ENCODE data around the gene CTNND1.
"Not testable (repeated sequence)": the region's sequence is repeated elsewhere in the genome, so short reads cannot be mapped to it uniquely, and the experiment has no call there.

Gene CTNND1

DNA sequence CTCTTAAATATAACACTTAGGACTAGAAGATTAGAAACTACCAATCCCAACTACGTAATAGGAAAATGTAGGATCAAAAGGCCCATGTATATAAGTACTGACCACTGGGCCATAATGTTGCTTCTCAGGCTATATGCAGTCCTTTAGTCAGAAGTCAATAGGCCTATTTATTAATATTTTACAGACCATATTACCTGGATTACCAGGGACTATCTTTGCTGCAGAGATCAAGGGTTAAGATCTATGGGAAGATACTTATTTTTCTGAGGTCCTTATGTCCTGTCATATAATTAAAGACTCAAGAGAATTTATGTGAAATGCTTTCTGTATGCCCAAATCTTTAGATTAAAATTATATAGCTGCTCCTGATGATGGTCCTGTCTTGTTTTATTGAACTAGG lies 57.2 kb downstream of the CTNND1 start:
- no peak overlapping the region for H2BK5ac ChIP-seq (ENCODE audit: low read length)
- no CpG with 5 or more reads among the region's 1 CpG for WGBS (ENCODE audit: extremely low coverage, insufficient coverage, low lambda C conversion rate)
- H3K36me3 ChIP-seq (ENCODE audit: control insufficient read depth, insufficient read depth, low read length) = no peaks in the 10 kb centered on the region
- no peak overlapping the region for H2BK120ac ChIP-seq (ENCODE audit: low read depth, low read length)
- no peaks in the 10 kb centered on the region for H3K79me2 ChIP-seq (ENCODE audit: control insufficient read depth, insufficient read depth, low read length)
- H3K4me2 ChIP-seq (ENCODE audit: low read length) = no peak overlapping the region
- H4K8ac ChIP-seq (ENCODE audit: low read depth, low read length) = no peak overlapping the region
- no peaks in the 10 kb centered on the region for H3K79me1 ChIP-seq (ENCODE audit: low read length)
- H2AK5ac ChIP-seq (ENCODE audit: low read length) = no peak overlapping the region
- DNase-seq = no peak
- no peak overlapping the region for H3K18ac ChIP-seq (ENCODE audit: low read length)
- H2BK15ac ChIP-seq (replicated peaks; ENCODE audit: low read depth) = no peak overlapping the region
- H3K27me3 ChIP-seq (ENCODE audit: insufficient read depth, low read length, poor library complexity) = no peaks in the 10 kb centered on the region
- H4K5ac ChIP-seq (ENCODE audit: low read length) = no peak overlapping the region
- no peaks in the 10 kb centered on the region for H3K4me1 ChIP-seq (ENCODE audit: control insufficient read depth, low read depth, low read length)
- H3K4me3 ChIP-seq (ENCODE audit: low read length) = no peak overlapping the region
- no peak overlapping the region for H3K4ac ChIP-seq (ENCODE audit: low read depth, low read length)
- no peak overlapping the region for H3K23ac ChIP-seq (ENCODE audit: low read length)
- H3K9ac ChIP-seq (ENCODE audit: low read length) = no peak overlapping the region
- H3K56ac ChIP-seq (ENCODE audit: low read length) = no peak overlapping the region
- no peak overlapping the region for H3K27ac ChIP-seq (ENCODE audit: low read depth, low read length)

- Histone ChIP-seq H3K4ac (ENCODE audit: low read depth, low read length) (no peak overlapping the region), H3K23ac (ENCODE audit: low read length) (no peak overlapping the region), H3K27me3 (ENCODE audit: insufficient read depth, low read length, poor library complexity) (no peaks in the 10 kb centered on the region), H3K4me1 (ENCODE audit: control insufficient read depth, low read depth, low read length) (no peaks in the 10 kb centered on the region), H2AK5ac (ENCODE audit: low read length) (no peak overlapping the region), H3K27ac (ENCODE audit: low read depth, low read length) (no peak overlapping the region), H2BK15ac (replicated peaks; ENCODE audit: low read depth) (no peak overlapping the region), H3K56ac (ENCODE audit: low read length) (no peak overlapping the region), H3K79me1 (ENCODE audit: low read length) (no peaks in the 10 kb centered on the region), H3K79me2 (ENCODE audit: control insufficient read depth, insufficient read depth, low read length) (no peaks in the 10 kb centered on the region), H2BK5ac (ENCODE audit: low read length) (no peak overlapping the region), H3K18ac (ENCODE audit: low read length) (no peak overlapping the region), H3K36me3 (ENCODE audit: control insufficient read depth, insufficient read depth, low read length) (no peaks in the 10 kb centered on the region), H4K8ac (ENCODE audit: low read depth, low read length) (no peak overlapping the region), H4K5ac (ENCODE audit: low read length) (no peak overlapping the region), H3K4me2 (ENCODE audit: low read length) (no peak overlapping the region), H3K9ac (ENCODE audit: low read length) (no peak overlapping the region), H3K4me3 (ENCODE audit: low read length) (no peak overlapping the region), H2BK120ac (ENCODE audit: low read depth, low read length) (no peak overlapping the region)
- DNase-seq = no peak
- no CpG with 5 or more reads among the region's 7 CpGs for WGBS (ENCODE audit: extremely low coverage, insufficient coverage, low lambda C conversion rate)
These were observed 57.8 kb downstream of the CTNND1 start for GRCh38 chr11:57819252-57819979.

DNA sequence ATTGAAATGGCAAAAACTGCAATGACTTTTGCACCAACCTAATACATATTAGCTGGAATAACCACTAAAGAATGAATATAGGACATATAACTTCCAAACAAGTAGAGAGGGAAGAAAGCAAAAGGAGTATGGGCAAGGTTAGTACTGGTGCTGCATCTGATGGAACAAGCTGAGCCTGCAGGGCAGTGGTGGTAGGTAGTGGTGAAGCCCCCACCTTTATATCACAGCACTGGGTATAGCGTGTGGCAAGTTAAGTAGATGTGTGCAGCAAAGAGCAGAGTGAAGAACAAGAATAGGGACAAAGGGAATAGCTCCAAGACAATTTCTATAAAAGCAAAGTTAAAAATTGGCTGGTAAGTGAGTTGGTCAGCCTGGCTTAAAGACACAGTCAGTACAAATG lies 62.3 kb downstream of the CTNND1 start:
- no peak overlapping the region for H2BK120ac ChIP-seq (ENCODE audit: low read depth, low read length)
- H4K5ac ChIP-seq (ENCODE audit: low read length) = no peak overlapping the region
- no peak overlapping the region for H3K4me2 ChIP-seq (ENCODE audit: low read length)
- no peaks in the 10 kb centered on the region for H3K36me3 ChIP-seq (ENCODE audit: control insufficient read depth, insufficient read depth, low read length)
- DNase-seq = no peak
- no peaks in the 10 kb centered on the region for H3K4me1 ChIP-seq (ENCODE audit: control insufficient read depth, low read depth, low read length)
- H3K79me2 ChIP-seq (ENCODE audit: control insufficient read depth, insufficient read depth, low read length) = no peaks in the 10 kb centered on the region
- H2AK5ac ChIP-seq (ENCODE audit: low read length) = no peak overlapping the region
- H3K56ac ChIP-seq (ENCODE audit: low read length) = no peak overlapping the region
- H3K23ac ChIP-seq (ENCODE audit: low read length) = no peak overlapping the region
- H4K8ac ChIP-seq (ENCODE audit: low read depth, low read length) = no peak overlapping the region
- no peaks in the 10 kb centered on the region for H3K27me3 ChIP-seq (ENCODE audit: insufficient read depth, low read length, poor library complexity)
- no peak overlapping the region for H2BK15ac ChIP-seq (replicated peaks; ENCODE audit: low read depth)
- no peak overlapping the region for H3K9ac ChIP-seq (ENCODE audit: low read length)
- H2BK5ac ChIP-seq (ENCODE audit: low read length) = no peak overlapping the region
- H3K4ac ChIP-seq (ENCODE audit: low read depth, low read length) = no peak overlapping the region
- H3K27ac ChIP-seq (ENCODE audit: low read depth, low read length) = no peak overlapping the region
- no peak overlapping the region for H3K4me3 ChIP-seq (ENCODE audit: low read length)
- no peak overlapping the region for H3K18ac ChIP-seq (ENCODE audit: low read length)
- no CpG with 5 or more reads among the region's 1 CpG for WGBS (ENCODE audit: extremely low coverage, insufficient coverage, low lambda C conversion rate)
- H3K79me1 ChIP-seq (ENCODE audit: low read length) = no peaks in the 10 kb centered on the region

- no peak overlapping the region for H3K18ac ChIP-seq (ENCODE audit: low read length)
- H3K27ac ChIP-seq (ENCODE audit: low read depth, low read length) = no peak overlapping the region
- H3K4me3 ChIP-seq (ENCODE audit: low read length) = no peak overlapping the region
- H4K5ac ChIP-seq (ENCODE audit: low read length) = no peak overlapping the region
- H2AK5ac ChIP-seq (ENCODE audit: low read length) = no peak overlapping the region
- no peaks in the 10 kb centered on the region for H3K79me2 ChIP-seq (ENCODE audit: control insufficient read depth, insufficient read depth, low read length)
- no peak overlapping the region for H3K4me2 ChIP-seq (ENCODE audit: low read length)
- no peak for DNase-seq
- H3K56ac ChIP-seq (ENCODE audit: low read length) = no peak overlapping the region
- H4K8ac ChIP-seq (ENCODE audit: low read depth, low read length) = no peak overlapping the region
- H2BK15ac ChIP-seq (replicated peaks; ENCODE audit: low read depth) = no peak overlapping the region
- no peaks in the 10 kb centered on the region for H3K36me3 ChIP-seq (ENCODE audit: control insufficient read depth, insufficient read depth, low read length)
- no peak overlapping the region for H3K4ac ChIP-seq (ENCODE audit: low read depth, low read length)
- H3K79me1 ChIP-seq (ENCODE audit: low read length) = no peaks in the 10 kb centered on the region
- no CpG with 5 or more reads among the region's 1 CpG for WGBS (ENCODE audit: extremely low coverage, insufficient coverage, low lambda C conversion rate)
- H2BK120ac ChIP-seq (ENCODE audit: low read depth, low read length) = no peak overlapping the region
- no peak overlapping the region for H2BK5ac ChIP-seq (ENCODE audit: low read length)
- no peak overlapping the region for H3K23ac ChIP-seq (ENCODE audit: low read length)
- H3K27me3 ChIP-seq (ENCODE audit: insufficient read depth, low read length, poor library complexity) = no peaks in the 10 kb centered on the region
- no peaks in the 10 kb centered on the region for H3K4me1 ChIP-seq (ENCODE audit: control insufficient read depth, low read depth, low read length)
- H3K9ac ChIP-seq (ENCODE audit: low read length) = no peak overlapping the region
These were observed 73.2 kb downstream of the CTNND1 start for GRCh38 chr11:57834852-57835251.

GRCh38 chr11:57838609-57839008 lies 77.0 kb downstream of the CTNND1 start:
- not testable (repeated sequence) for H3K27me3 ChIP-seq (ENCODE audit: insufficient read depth, low read length, poor library complexity); H4K5ac ChIP-seq (ENCODE audit: low read length); H2BK15ac ChIP-seq (replicated peaks; ENCODE audit: low read depth); H3K79me2 ChIP-seq (ENCODE audit: control insufficient read depth, insufficient read depth, low read length); H2BK120ac ChIP-seq (ENCODE audit: low read depth, low read length); H3K9ac ChIP-seq (ENCODE audit: low read length); H3K56ac ChIP-seq (ENCODE audit: low read length); H3K4me1 ChIP-seq (ENCODE audit: control insufficient read depth, low read depth, low read length); H2AK5ac ChIP-seq (ENCODE audit: low read length); H3K79me1 ChIP-seq (ENCODE audit: low read length); H3K4me3 ChIP-seq (ENCODE audit: low read length); H3K36me3 ChIP-seq (ENCODE audit: control insufficient read depth, insufficient read depth, low read length); H3K18ac ChIP-seq (ENCODE audit: low read length); H2BK5ac ChIP-seq (ENCODE audit: low read length); DNase-seq; H3K4ac ChIP-seq (ENCODE audit: low read depth, low read length); H3K4me2 ChIP-seq (ENCODE audit: low read length); H4K8ac ChIP-seq (ENCODE audit: low read depth, low read length); H3K23ac ChIP-seq (ENCODE audit: low read length); H3K27ac ChIP-seq (ENCODE audit: low read depth, low read length)
- no CpG with 5 or more reads among the region's 3 CpGs for WGBS (ENCODE audit: extremely low coverage, insufficient coverage, low lambda C conversion rate)

DNA sequence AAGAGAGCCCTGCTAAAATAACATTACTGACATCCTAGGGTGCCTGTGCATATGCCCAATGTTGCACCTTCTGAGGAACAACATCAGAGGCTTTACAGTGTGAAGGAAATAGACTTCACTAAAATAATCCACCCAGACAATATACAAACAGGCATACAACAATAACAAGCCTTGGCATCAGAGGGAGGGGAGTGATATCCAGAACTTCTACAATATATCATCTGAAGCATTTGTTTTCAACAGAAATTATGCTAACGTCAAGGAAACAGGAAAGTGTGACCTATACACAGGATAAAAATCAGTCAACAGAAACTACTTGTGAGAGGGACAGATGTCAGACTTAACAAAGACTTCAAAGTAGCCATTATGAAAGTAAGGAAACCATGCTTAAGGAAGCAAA lies 81.3 kb downstream of the CTNND1 start:
- H3K4me2 ChIP-seq (ENCODE audit: low read length) = no peak overlapping the region
- H3K18ac ChIP-seq (ENCODE audit: low read length) = no peak overlapping the region
- H3K9ac ChIP-seq (ENCODE audit: low read length) = no peak overlapping the region
- H4K8ac ChIP-seq (ENCODE audit: low read depth, low read length) = no peak overlapping the region
- H3K79me2 ChIP-seq (ENCODE audit: control insufficient read depth, insufficient read depth, low read length) = no peaks in the 10 kb centered on the region
- no peaks in the 10 kb centered on the region for H3K79me1 ChIP-seq (ENCODE audit: low read length)
- no peaks in the 10 kb centered on the region for H3K27me3 ChIP-seq (ENCODE audit: insufficient read depth, low read length, poor library complexity)
- H3K4me1 ChIP-seq (ENCODE audit: control insufficient read depth, low read depth, low read length) = no peaks in the 10 kb centered on the region
- H3K56ac ChIP-seq (ENCODE audit: low read length) = no peak overlapping the region
- H3K36me3 ChIP-seq (ENCODE audit: control insufficient read depth, insufficient read depth, low read length) = no peaks in the 10 kb centered on the region
- H2BK15ac ChIP-seq (replicated peaks; ENCODE audit: low read depth) = no peak overlapping the region
- no CpG with 5 or more reads among the region's 1 CpG for WGBS (ENCODE audit: extremely low coverage, insufficient coverage, low lambda C conversion rate)
- no peak overlapping the region for H3K4me3 ChIP-seq (ENCODE audit: low read length)
- no peak overlapping the region for H3K4ac ChIP-seq (ENCODE audit: low read depth, low read length)
- H3K23ac ChIP-seq (ENCODE audit: low read length) = no peak overlapping the region
- DNase-seq = no peak
- H2BK5ac ChIP-seq (ENCODE audit: low read length) = no peak overlapping the region
- H2BK120ac ChIP-seq (ENCODE audit: low read depth, low read length) = no peak overlapping the region
- H2AK5ac ChIP-seq (ENCODE audit: low read length) = no peak overlapping the region
- no peak overlapping the region for H3K27ac ChIP-seq (ENCODE audit: low read depth, low read length)
- H4K5ac ChIP-seq (ENCODE audit: low read length) = no peak overlapping the region
